Forelimb muscle (tissue), 1 donor: ENCODE results near the gene ZNF431. TPM values are rescaled to one million over a fixed set of nuclear protein-coding genes. Genes with fewer than 3 reads are reported as not detected.
"Not testable (repeated sequence)": the region's sequence is repeated elsewhere in the genome, so short reads cannot be mapped to it uniquely, and the experiment has no call there.

Source experiments
- DNase-seq: peaks from one replicate; pipeline ENCODE4 v3.0.0-alpha.2; 2013; ENCODE audit warnings: low read depth
- polyA plus RNA-seq: library from polyadenylated mRNA; unstranded; fragments of 120-200 nt; gene quantifications from one replicate; pipeline ENCODE4 v1.2.1, GENCODE V29; 2013; ENCODE audit not compliant: insufficient read length

Gene ZNF431
- polyA plus RNA-seq, 1 donor = 25.0 TPM

DNA sequence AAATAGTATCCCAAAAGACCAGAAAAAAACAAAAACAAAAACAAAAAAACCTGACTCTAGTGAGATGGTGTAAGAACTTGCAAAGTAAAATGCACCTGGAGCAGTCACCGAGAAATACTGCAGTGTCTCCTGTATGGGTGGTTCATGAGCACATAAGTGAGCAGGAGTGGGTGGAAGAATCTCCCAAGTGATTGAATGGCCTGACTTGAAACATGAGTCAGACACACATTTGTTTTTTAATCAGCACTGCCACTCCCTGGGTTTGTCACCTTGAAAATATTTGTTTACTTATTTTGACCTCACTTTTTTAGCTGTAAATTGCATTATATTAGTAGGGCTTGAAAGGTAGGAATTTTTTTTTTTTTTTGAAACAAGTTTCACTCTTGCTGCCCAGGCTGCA lies 2.0 kb downstream of the ZNF431 start:
- DNase-seq = no peak

DNA sequence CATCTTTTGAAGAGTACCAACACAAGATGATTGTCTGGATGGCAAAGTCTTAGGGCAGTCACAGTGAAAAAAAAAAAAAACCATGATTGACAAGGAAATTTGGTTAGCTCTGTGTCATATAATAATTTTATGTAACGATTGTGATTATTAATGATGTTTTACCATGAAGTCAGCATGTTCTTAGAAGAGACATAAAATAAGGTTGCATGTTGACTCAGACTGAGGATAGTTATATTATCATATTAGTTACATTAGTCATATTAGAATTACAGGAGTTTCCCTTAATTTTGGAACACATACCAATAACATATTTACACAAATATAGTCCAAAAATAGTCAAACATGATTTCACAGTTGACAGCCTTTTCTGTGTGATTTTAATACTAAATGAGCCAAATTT lies 5.7 kb downstream of the ZNF431 start:
- DNase-seq = no peak

DNA sequence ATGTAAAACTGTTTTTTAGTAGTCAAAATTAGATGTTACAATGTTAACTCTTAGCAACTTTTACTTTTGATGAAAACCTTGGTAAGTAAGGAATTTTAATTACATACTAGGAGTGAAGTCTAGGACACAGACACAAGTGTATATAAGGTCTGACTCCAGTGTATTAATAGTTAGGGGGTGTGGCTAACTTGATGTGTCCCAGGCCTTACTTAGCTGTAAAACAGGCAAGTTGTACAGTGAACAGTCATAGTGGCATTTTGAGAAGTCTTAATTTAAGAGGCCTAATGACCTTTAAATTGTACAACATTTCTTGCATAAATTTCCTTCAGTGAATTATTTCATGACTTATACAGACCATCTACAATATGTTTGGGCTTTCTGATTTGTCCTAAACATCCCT lies 6.8 kb downstream of the ZNF431 start:
- DNase-seq = no peak

DNA sequence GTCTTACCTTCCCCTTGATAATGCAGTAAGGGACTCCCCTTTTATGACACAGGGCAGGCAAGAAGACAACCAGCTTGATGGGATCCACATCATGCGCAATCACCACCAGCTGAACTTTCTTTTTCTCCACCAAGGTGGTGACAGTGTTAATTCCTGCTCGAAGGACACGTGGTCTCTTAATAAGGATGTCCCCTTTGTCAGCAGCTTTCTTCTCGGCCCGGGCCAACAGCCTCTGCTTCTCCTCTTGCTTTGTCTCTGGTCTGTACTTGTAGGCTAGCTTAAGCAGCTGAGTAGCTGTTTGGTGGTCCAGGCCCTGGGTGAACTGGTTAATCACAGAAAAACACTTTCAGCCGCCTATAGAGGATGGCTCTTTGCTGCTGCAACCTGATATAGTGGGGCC lies 8.0 kb downstream of the ZNF431 start:
- no peak for DNase-seq

DNA sequence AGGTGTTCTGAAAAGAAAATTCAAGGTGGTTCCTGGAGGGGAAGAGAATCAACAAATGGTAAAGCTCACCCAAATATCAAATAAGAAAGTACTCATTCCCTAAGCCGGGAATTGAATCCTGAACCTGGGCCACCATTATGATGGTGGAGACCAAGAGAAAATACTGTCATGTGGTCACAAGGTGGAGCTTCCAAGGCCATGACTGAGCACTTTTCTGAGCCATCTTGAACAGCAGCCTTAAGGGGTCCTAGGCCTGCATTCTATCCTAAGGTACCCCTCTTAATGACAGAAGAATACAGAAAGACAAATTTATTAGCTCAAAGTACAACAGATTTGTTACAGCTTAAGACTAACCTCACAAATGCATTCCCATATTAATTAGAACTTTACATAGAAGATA lies 9.6 kb downstream of the ZNF431 start:
- DNase-seq = no peak

DNA sequence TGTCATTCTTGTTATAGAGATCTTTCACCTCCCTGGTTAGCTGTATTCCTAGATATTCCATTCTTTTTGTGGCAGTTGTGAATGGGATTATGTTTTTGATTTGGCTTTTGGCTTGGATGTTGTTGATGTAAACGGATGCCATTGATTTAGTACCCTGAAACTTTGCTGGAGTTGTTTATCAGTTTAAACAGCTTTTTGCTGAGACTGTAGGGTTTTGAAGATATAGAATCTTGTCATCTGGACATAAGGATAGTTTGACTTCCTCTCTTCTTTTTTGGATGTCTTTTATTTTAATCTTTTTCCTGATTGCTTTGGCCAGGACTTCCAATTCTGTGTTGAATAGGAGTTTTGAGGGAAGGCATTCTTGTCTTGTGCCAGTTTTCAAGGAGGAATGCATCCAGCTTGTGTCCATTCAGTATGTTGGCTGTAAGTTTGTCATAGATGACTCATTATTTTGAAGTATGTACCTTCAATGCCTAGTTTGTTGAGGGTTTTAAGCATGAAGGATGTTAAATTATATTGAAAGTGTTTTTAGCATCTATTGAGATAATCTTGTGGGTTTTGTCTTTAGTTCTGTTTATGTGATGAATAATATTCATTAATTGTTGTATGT lies 16.8 kb downstream of the ZNF431 start:
- DNase-seq = no peak

DNA sequence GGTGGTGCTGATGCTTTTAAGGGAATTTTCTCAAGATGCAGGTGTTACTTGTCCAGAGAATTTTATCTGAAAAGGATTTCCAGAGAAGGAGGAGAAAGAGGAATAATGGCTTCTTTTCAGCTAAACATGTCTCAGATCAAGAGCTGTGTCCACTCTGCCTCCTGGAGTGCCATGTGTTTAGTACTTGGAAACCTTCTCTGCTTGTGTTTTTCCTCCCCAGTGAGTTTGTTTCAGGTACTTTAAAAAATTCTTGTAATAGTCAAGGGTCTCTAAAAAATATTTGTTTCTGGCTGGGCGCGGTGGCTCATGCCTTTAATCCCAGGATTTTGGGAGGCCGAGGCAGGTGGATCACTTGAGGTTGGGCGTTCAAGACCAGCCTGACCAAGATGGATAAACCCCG lies 22.7 kb downstream of the ZNF431 start:
- DNase-seq = no peak

DNA sequence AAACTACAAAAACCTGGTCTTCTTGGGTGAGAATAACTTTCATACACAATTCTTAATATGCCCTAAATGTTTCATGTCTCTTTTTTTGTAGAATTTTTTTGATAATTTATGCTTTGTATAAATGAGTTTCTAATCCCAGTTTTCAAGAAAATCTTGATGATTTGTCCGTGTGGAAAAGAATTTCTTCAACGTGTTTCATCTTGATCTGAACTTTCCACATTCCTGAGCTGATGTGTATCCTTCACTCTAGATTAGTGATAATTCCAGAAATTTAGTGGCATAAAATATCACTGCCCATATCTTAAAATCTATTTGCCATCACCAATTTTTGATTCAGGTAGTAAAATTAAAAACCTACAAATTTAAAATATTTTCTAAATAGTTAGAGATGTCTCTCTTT lies 24.6 kb downstream of the ZNF431 start:
- no peak for DNase-seq

DNA sequence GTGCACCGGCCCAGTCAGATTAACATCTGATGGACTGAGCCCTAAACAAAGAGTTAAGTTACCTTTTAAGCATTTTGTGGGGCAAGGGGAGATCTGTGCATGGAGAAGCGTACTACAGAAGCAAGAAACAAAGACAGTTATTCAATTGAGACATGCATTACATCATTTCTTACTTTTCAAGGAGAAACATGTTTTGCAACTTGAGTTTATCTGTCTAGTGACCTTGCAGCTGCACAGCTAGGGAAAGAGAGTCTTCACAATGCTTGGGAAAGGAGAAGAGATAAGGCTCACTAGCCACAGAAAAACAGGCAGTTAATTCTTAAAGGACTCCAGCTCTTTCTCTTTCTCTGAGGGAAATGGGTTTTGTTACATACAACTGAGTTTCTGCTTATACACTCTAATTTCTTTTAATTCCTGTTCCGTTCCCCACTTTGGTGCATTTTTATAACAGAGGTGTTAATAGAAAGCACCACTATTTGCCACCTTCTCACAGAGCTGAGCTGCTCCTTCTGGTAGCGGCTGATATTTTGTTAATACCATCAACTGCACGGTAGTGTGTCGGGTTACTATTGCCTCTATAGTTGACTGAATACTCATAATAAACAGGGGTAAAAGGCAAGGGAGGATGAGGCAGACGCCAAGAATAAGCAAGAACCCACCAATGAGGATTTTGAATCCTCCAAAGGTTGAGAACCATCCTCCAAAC lies 55.9 kb downstream of the ZNF431 start:
- DNase-seq = no peak

DNA sequence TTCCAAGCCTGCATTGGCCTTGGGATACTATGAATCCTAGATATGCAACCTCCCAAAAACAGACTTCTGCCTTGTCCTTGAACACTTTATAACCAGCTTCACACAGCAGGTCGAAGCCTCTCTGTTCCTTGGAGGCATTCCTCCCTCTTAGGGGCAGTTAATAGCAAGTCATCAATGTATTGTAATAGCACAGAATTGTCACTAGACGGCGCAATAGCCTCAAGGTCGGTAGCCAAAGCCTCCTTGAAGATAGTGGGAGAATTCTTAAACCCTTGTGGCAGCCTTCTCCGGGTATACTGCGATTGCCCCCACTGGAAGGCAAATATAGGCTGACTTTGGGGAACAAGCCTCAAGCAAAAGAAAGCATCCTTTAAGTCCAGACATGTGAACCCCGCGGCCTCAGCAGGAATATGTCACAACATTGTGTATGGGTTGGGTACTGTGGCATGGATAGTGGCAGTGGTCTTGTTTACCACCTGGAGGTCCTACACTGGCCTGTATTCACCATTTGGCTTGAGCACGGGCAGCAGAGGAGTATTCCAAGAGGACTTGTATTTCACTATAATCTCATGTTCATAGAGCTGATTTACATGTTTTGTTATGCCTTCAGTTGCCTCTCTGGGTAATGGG lies 61.1 kb downstream of the ZNF431 start:
- DNase-seq = no peak

DNA sequence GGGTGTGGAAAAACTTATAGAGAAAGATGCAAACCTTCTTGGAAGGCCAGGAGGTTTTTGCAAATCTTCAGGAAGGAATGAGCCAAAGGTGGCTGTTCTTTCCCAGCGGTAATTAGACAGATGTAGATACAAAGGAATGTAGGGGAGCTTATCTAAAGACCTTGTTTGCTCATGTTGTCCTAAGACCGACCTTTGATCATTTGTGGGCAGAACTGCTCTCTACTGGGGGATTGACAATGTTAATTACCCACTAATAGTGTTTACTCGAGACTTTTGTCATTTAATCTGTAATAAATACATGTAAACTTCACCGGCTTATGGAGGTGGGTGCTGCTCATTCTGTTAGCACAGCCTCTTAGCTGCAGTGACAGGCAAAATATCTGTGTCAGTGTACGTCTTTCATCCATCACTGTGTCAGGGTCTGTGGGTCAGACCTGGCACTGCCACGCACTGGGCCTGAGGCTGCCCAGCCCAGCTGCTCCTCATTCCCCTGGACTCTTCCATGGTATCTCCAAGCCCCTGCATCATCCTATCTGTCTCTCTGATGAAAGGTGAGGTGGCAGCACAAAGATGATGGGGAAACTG lies 68.3 kb downstream of the ZNF431 start:
- no peak for DNase-seq

DNA sequence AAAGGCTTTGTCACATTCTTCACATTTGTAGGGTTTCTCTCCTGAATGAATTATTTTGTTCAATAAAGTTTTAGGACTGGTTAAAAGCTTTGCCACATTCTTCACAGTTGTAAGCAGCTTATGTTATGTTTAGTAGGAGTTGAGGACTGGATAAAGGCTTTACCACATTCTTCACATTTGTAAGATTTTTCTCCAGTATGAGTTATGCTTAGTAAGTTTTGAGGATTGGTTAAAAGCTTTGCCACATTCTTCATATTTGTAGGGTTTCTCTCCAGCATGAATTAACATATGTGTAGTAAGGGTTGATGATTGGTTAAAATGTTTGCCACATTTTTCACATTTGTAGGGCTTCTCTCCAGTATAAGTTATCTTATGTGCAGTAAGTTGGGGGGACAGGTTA lies 79.9 kb downstream of the ZNF431 start:
- DNase-seq = no peak

DNA sequence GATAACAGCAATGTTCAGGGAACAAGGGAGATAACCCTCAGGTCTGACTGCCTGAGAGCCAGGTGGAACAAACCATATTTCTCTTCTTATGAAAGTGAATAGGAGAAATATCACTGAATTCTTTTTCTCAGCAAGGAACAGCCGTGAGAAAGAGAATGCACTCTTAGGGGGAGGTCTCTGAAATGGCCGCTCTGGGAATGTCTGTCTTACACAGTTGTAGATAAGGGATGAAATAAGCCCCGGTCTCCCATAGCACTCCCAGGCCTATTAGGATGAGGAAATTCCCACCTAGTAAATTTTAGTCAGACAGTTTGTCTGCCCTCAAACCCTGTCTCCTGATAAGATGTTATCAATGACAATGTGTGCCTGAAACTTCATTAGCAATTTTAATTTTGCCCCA lies 88.1 kb downstream of the ZNF431 start:
- not testable (repeated sequence) for DNase-seq

DNA sequence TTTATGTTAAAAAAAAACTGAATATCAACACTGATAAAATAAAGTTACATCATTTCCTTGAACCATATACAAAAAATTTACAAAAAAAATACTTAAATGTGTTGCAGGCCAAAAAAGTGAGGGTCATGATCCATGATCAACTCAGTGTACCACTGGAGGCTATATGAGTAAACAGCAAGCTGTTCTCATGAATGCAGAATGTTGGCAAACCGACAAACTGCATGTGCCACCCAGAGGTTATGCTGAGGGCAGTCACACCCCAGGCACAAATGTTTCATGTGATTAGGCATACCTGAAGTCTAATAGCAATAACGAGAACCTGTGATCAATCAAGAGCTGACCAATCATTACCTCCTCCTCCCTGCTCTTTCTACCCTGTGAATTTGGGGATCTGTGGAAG lies 91.9 kb downstream of the ZNF431 start:
- no peak for DNase-seq

DNA sequence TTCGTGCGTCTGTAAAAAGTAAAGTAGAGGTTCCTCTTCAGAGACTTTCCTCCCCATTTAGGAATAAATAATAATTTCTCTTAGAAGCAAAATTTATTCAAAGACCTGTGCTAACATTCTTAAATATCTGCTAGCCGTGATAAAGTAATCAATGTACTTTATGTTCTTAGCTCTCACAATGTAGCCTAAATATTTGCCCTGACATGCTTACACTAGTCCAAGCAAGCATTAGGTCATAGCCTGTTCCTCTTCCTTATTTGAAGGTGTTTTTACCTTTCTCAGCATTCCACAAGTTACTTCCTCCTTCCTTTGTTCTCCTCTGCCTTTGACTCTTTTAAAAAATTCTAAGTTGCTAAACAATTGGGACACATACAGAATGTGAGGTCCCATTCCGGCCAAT lies 94.9 kb downstream of the ZNF431 start:
- DNase-seq = not testable (repeated sequence)

DNA sequence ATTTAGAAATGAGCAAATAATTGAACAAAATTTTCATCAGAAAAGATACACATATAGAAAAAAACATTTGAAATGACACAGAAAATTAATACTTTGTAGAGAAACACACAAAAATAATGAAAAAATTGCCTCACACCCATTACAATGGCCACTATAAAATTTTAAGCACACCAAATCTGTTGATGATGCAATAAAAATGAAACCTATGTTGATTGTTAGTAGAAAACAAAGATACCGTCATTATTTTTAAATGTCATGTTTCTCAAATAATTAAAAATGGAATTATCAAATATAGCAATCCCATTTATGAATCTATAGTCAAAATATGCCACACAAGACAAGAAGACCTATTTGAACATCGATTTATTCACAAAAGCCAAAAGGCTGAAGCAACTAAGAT lies 96.8 kb downstream of the ZNF431 start:
- DNase-seq = no peak

Other genes starting within 250 kb of the ZNF431 start
- gene ZNF85, start 218.8 kb upstream of the ZNF431 start, polyA plus RNA-seq = 8.7 TPM
- gene ZNF430, start 121.4 kb upstream of the ZNF431 start, polyA plus RNA-seq = 6.6 TPM
- gene ZNF714, start 59.8 kb upstream of the ZNF431 start, polyA plus RNA-seq = 11.6 TPM
- 8.3 TPM for gene ZNF708, start 187.4 kb downstream of the ZNF431 start, polyA plus RNA-seq
- gene ZNF738, start 217.0 kb downstream of the ZNF431 start, polyA plus RNA-seq = 19.4 TPM